Hepatocyte (in vitro differentiated cells): ENCODE measurements around the gene TMPRSS6. TPM values are rescaled to one million over a fixed set of nuclear protein-coding genes. Genes with fewer than 3 reads are reported as not detected.

Experiments
- DNase-seq: peaks from one replicate; pipeline ENCODE4 v3.0.0-alpha.2; 2016; ENCODE audit warnings: low spot score
- H2AFZ ChIP-seq: fragments of 200-600 bp; sonication (generic); 2 replicates; pipeline ENCODE4 v1.6.0; 2016; ENCODE audit warnings: antibody characterized with exemption, mild to moderate bottlenecking
- H3K27ac ChIP-seq: fragments of 200-600 bp; sonication (generic); 2 replicates; pipeline ENCODE4 v1.5.1; 2016; ENCODE audit warnings: mild to moderate bottlenecking
- H3K27me3 ChIP-seq: fragments of 200-600 bp; sonication (generic); 2 replicates; pipeline ENCODE4 v1.6.1; 2016
- H3K36me3 ChIP-seq: fragments of 200-600 bp; sonication (generic); replicated peaks from 2 replicates; pipeline ENCODE4 v1.5.1; 2016; ENCODE audit warnings: low read depth; ENCODE audit not compliant: insufficient read depth
- H3K4me1 ChIP-seq: fragments of 200-600 bp; sonication (generic); 2 replicates; pipeline ENCODE4 v1.5.1; 2016; ENCODE audit warnings: mild to moderate bottlenecking, moderate library complexity; ENCODE audit not compliant: insufficient read depth
- H3K4me2 ChIP-seq: fragments of 200-600 bp; sonication (generic); 2 replicates; pipeline ENCODE4 v1.6.0; 2016
- H3K4me3 ChIP-seq: fragments of 200-600 bp; sonication (generic); 2 replicates; pipeline ENCODE4 v1.5.1; 2016; ENCODE audit warnings: mild to moderate bottlenecking
- H3K79me2 ChIP-seq: fragments of 200-600 bp; sonication (generic); 2 replicates; pipeline ENCODE4 v1.6.0; 2017; ENCODE audit warnings: mild to moderate bottlenecking
- H3K9me2 ChIP-seq: fragments of 200-600 bp; sonication (generic); replicated peaks from 2 replicates; pipeline ENCODE4 v1.6.0; 2017; ENCODE audit warnings: mild to moderate bottlenecking; ENCODE audit not compliant: insufficient read depth
- H3K9me3 ChIP-seq: fragments of 200-600 bp; sonication (generic); 2 replicates; pipeline ENCODE4 v1.5.1; 2016; ENCODE audit warnings: low read depth, mild to moderate bottlenecking
- H4K20me1 ChIP-seq: fragments of 200-600 bp; sonication (generic); 2 replicates; pipeline ENCODE4 v1.6.0; 2016; ENCODE audit warnings: mild to moderate bottlenecking; ENCODE audit not compliant: insufficient read depth, poor library complexity, severe bottlenecking
- CTCF ChIP-seq: fragments of 200-600 bp; sonication (generic); IDR thresholded peaks from 2 replicates; pipeline ENCODE4 v1.5.1; 2016; ENCODE audit warnings: antibody characterized with exemption, mild to moderate bottlenecking; ENCODE audit not compliant: poor library complexity
- EZH2 ChIP-seq: fragments of 200-600 bp; sonication (generic); IDR thresholded peaks from 2 replicates; pipeline ENCODE4 v1.6.1; 2016; ENCODE audit warnings: antibody characterized with exemption, mild to moderate bottlenecking, borderline replicate concordance
- EZH2phosphoT487 ChIP-seq: fragments of 200-600 bp; sonication (generic); IDR thresholded peaks from one replicate; pipeline ENCODE4 v1.6.1; 2018; ENCODE audit warnings: antibody characterized with exemption, mild to moderate bottlenecking, low read depth, moderate library complexity; ENCODE audit not compliant: unreplicated experiment, severe bottlenecking
- WGBS: methylation state at CpG from one replicate; pipeline ENCODE4 v1.1.6; 2016; ENCODE audit warnings: low lambda C conversion rate; ENCODE audit errors: missing lambda C conversion rate; 5-methylcytosine and 5-hydroxymethylcytosine counted together
- polyA plus RNA-seq: library from polyadenylated mRNA; unstranded; fragments of >200 nt; fragmentation: Nextera tagmentation; extraction: Ambion mirVana; gene quantifications from 2 replicates; pipeline ENCODE4 v1.2.1, GENCODE V29; 2016
- total RNA-seq: library from RNA; depleted of rRNA; stranded (reverse); fragments of >200 nt; gene quantifications from 2 replicates; pipeline ENCODE4 v1.2.3, GENCODE V29; 2014

TMPRSS6 gene
- total and polyA plus RNA-seq, 2 experiments from 2014 or later, result 34.4 to 49.8 TPM

GRCh38 chr22:37103656-37104452, 5.7 kb downstream of the TMPRSS6 start:
- Histone ChIP-seq H3K9me2 (no peaks in the 10 kb centered on the region), H3K4me2 (no peak overlapping the region), H3K36me3 (no peaks in the 10 kb centered on the region), H3K27ac (no peak overlapping the region), H3K27me3 (no peaks in the 10 kb centered on the region), H2AFZ (no peak overlapping the region), H3K4me3 (no peak overlapping the region), H3K4me1 (peaks cover 23% of the 10 kb centered on the region), H3K79me2 (no peaks in the 10 kb centered on the region), H4K20me1 (no peaks in the 10 kb centered on the region), H3K9me3 (no peaks in the 10 kb centered on the region)
- DNase-seq, result no peak
- 78% methylated on average over 14 of the region's 14 CpGs for WGBS
- TF ChIP-seq EZH2 (no peak), CTCF (no peak), EZH2phosphoT487 (no peak)

- H3K4me3 ChIP-seq, result no peak overlapping the region
- TF ChIP-seq EZH2phosphoT487, result no peak
- no peak for TF ChIP-seq EZH2
- no peak for TF ChIP-seq CTCF
- H3K4me2 ChIP-seq, result no peak overlapping the region
- no peaks in the 10 kb centered on the region for H3K9me2 ChIP-seq
- H3K27me3 ChIP-seq, result no peaks in the 10 kb centered on the region
- no peaks in the 10 kb centered on the region for H4K20me1 ChIP-seq
- no peaks in the 10 kb centered on the region for H3K36me3 ChIP-seq
- H3K79me2 ChIP-seq, result no peaks in the 10 kb centered on the region
- DNase-seq, result no peak
- no peak overlapping the region for H2AFZ ChIP-seq
- peaks cover 17% of the 10 kb centered on the region for H3K4me1 ChIP-seq
- WGBS, result 85% methylated on average over 17 of the region's 18 CpGs
- no peak overlapping the region for H3K27ac ChIP-seq
- H3K9me3 ChIP-seq, result no peaks in the 10 kb centered on the region
These were observed 6.4 kb downstream of the TMPRSS6 start for GRCh38 chr22:37103151-37103550.

GRCh38 chr22:37101311-37102066, 8.0 kb downstream of the TMPRSS6 start:
- no peak for DNase-seq

More at GRCh38 chr22:37101311-37102066, 8.0 kb downstream of the TMPRSS6 start:
- no peak overlapping the region for H3K4me3 ChIP-seq
- H2AFZ ChIP-seq, result no peak overlapping the region
- TF ChIP-seq EZH2 (no peak), CTCF (no peak), EZH2phosphoT487 (no peak)
- no peaks in the 10 kb centered on the region for H3K9me3 ChIP-seq
- peaks cover 6% of the 10 kb centered on the region for H3K27me3 ChIP-seq
- H3K9me2 ChIP-seq, result no peaks in the 10 kb centered on the region
- no peak overlapping the region for H3K4me2 ChIP-seq
- no peaks in the 10 kb centered on the region for H3K36me3 ChIP-seq
- H3K4me1 ChIP-seq, result peaks cover 4% of the 10 kb centered on the region
- WGBS, result 91% methylated on average over 10 of the region's 10 CpGs
- H3K79me2 ChIP-seq, result no peaks in the 10 kb centered on the region
- H4K20me1 ChIP-seq, result no peaks in the 10 kb centered on the region
- peak overlapping the region; percentile 74 for H3K27ac ChIP-seq
